Right lobe of liver (tissue), 4 donors: Measurements from ENCODE around the gene HSPB6.

Experiments used
- POLR2A ChIP-seq: fragments of 450-650 bp; IDR thresholded peaks from one replicate; pipeline ENCODE4 v1.6.1; 2017; ENCODE audit warnings: antibody characterized with exemption, mild to moderate bottlenecking
- TF ChIP-seq, protein P1 (sequence below), 4 donors: fragments of 200-600 bp in 3 of 4; fragments of 450-650 bp in 1 of 4; IDR thresholded peaks; one replicate each; pipeline versions ENCODE4 v1.5.1 to v1.8.0; 2016 to 2022; ENCODE audit warnings: antibody characterized with exemption in 4 of 4, mild to moderate bottlenecking in 2 of 4
- donor health status: DM: no; HTN: no; CAD: no.
- donor health status: DM: no; HTN: no; CAD: no.
- donor health status: DM: no; HTN: yes; CAD: no.

DNA sequence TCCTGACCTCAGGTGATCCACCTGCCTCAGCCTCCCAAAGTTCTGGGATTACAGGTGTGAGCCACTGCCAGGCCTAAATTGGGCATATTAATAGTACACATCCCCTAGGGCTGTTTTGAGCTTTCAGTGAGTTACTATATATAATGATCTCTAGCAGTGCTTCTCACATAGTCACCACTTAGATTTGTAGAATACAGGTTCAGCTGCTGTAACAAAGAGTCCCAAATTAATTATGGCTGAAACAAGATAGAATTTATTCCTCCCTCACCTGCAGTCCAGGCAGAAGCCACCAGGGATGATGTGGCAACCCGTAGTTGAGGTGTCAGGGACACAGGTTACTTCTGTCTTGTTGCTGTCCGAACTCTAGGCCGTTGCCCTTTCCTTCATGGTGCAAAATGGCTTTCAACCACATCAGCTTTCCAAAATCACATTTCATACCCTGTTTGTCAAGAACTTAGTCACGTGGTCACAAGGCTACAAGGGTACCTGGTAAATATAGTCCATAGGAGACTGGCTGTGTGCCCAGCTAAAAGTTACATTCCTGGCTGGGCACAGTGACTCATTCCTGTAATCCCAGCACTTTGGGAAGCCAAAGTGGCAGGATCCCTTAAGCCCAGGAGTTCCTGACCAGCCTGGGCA lies 4.0 kb upstream of the HSPB6 start:
- TF ChIP-seq, protein P1, sequence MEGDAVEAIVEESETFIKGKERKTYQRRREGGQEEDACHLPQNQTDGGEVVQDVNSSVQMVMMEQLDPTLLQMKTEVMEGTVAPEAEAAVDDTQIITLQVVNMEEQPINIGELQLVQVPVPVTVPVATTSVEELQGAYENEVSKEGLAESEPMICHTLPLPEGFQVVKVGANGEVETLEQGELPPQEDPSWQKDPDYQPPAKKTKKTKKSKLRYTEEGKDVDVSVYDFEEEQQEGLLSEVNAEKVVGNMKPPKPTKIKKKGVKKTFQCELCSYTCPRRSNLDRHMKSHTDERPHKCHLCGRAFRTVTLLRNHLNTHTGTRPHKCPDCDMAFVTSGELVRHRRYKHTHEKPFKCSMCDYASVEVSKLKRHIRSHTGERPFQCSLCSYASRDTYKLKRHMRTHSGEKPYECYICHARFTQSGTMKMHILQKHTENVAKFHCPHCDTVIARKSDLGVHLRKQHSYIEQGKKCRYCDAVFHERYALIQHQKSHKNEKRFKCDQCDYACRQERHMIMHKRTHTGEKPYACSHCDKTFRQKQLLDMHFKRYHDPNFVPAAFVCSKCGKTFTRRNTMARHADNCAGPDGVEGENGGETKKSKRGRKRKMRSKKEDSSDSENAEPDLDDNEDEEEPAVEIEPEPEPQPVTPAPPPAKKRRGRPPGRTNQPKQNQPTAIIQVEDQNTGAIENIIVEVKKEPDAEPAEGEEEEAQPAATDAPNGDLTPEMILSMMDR (IDR thresholded peaks at IDR 0.05), result peak in 1 of 4 donors; percentile 37
- TF ChIP-seq POLR2A, result no peak
